ENCODE results near the gene BCL6B. TPM values are rescaled to one million over a fixed set of nuclear protein-coding genes. Genes with fewer than 3 reads are reported as not detected.

The BCL6B gene
- total RNA-seq, 1 experiment from 2014 or later = 0.57 TPM

DNA sequence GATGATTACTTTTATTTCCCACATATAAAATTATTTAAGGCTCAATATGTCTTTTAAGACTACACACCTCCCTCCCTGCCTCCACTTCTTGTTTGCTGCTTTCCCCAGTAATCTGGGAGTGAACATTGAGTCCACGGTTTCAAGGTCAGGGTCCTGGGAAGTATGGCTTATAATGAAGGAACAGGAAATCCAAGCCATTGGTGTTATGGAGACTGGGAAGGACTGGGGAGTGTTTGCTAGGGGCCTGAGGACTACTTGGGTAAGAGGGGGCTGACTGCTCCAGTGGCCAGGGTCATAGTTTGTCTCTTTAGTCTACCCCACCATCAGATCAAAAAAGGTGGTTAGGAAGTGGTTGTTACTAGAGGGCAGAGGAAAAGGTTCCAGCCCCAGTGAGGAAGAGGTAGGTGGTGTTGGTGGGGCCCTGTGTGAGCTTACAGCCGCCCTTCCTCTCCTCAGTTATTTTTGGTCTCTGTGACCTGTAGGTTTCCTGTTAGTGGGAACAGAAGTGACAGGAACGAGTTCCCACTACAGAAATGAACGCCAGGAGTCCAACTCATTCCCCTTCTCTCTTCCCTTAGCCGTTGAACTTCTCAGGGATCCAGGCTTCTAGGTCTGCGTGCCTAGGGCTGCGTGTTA is 12.2 kb downstream of the BCL6B start:
- Histone ChIP-seq H2AFZ (ENCODE audit: low read depth, low read length, poor library complexity, severe bottlenecking) (no peak overlapping the region), H3K9me3 (ENCODE audit: control insufficient read depth in 1 of 2, insufficient read depth in 1 of 2, low read depth in 1 of 2, low read length in 2 of 2) (no peaks in the 10 kb centered on the region), H4K20me1 (ENCODE audit: insufficient read depth) (no peaks in the 10 kb centered on the region), H3K9ac (ENCODE audit: low read length) (peak overlapping the region; percentile 75), H3K9me2 (ENCODE audit: insufficient read depth) (no peaks in the 10 kb centered on the region), H3K27me3 (ENCODE audit: insufficient read depth, low read length) (no peaks in the 10 kb centered on the region), H3K27ac (ENCODE audit: low read depth, low read length) (peak overlapping the region; percentile 99), H3K4me1 (ENCODE audit: control insufficient read depth in 1 of 2, insufficient read depth in 2 of 2, low read length in 2 of 2) (peaks cover 4 to 25% of the 10 kb centered on the region in 2 experiments), H3K4me3 (replicated peaks in 1 of 2; ENCODE audit: low read depth in 1 of 2, low read length in 2 of 2) (peak overlapping the region; percentile 60 to 78), H3K4me2 (ENCODE audit: low read length) (peak overlapping the region; percentile 92), H3K36me3 (ENCODE audit: control insufficient read depth in 1 of 2, insufficient read depth in 2 of 2, low read length in 2 of 2) (no peaks in the 10 kb centered on the region), H3K79me2 (ENCODE audit: insufficient read depth, low read length) (0 out of 2 replicates have a peak, but pooled peaks cover 4% of the 10 kb centered on the region)
- ChIA-PET RAD21 (ENCODE audit: low non-redundant PET in 1 of 2, low total read pairs in 2 of 2, uncharacterized antibody in 2 of 2, unreplicated experiment in 2 of 2) (interaction anchor here in 1 of 2 experiments (0.5 to 1.0 kb wide), 2 partner anchors 10 to 368 kb away, joined by 3 read pairs; no protein-coding TSS in a partner anchor), CTCF (interaction anchor here (0.9 to 1.7 kb wide), 10 partner anchors 10 to 192 kb away, joined by 3 to 26 read pairs (median 5); no protein-coding TSS in a partner anchor), POLR2A (interaction anchor here (0.7 to 1.2 kb wide), 6 partner anchors 11 to 366 kb away, joined by 3 to 8 read pairs (median 4); partner anchors contain the start of gene RNASEK)
- DNase-seq (ENCODE audit: low read depth, low spot score) = no peak
- peak; percentile 23 for ATAC-seq
- intact Hi-C loops (cut with micrococcal nuclease) = no loop called here
- TF ChIP-seq POLR2AphosphoS5 (IDR thresholded peaks at IDR 0.05; ENCODE audit: low read depth, low read length) = peak; percentile 8; the same call in 1 of the 2 replicates
- TF ChIP-seq EGR1 (IDR thresholded peaks at IDR 0.05; ENCODE audit: low read depth) = no peak
- TSS peak; percentile 97 for BruUV-seq (replicated peaks)

DNA sequence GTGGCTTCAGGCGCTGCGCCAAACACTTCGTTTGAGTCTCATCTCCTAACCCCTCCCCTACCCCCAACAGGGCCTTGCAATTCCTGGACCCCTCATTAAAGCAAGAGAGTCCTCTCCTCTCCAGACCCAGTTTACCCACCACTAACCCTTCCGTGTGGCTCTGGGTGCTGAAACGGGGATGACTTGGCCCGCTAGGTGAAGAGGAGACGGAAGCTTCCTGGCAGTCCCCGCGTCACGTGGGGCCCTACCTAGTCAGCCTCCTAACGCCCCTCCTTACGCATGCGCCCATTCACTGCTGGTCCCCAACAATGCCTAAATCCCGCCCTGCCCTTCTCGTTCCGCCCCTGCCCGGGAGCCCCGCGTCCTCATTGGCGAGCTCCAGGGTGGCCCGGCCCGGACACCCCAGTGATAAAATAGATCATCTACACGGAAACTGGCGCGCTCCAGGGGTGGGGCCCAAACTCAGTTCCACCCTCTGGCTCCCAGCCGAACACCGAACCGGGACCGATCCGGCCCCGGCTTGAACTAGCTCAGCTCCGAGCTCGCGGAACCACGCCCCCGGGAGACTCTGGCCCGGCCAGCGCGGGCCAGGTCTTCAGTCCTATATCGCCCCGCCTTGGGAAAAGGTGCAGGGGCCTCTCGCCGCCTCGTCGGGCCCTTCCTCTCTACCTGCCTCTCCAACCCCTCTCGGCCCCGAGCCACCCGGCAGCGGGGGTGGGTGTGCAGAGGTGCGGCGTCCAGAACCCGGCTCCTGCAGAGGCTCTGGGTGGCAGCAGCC is 12.9 kb downstream of the BCL6B start, which contains the start of gene SLC16A13:
Gene SLC16A13 (plus strand): TSS at position 425 of the 778 bp plus-strand sequence. CDS start 368 bp downstream, outside the sequence.
- CTCF ChIA-PET = interaction anchor here (0.9 to 1.7 kb wide), 10 partner anchors 10 to 193 kb away, joined by 3 to 26 read pairs (median 5); no protein-coding TSS in a partner anchor
- POLR2A ChIA-PET = interaction anchor here (0.7 to 1.2 kb wide), 6 partner anchors 10 to 366 kb away, joined by 3 to 8 read pairs (median 4); partner anchors contain the start of gene RNASEK
- Histone ChIP-seq H3K4me3 (replicated peaks in 1 of 2; ENCODE audit: low read depth in 1 of 2, low read length in 2 of 2) (peak within 1 kb of the TSS; percentile 60 to 78), H3K9me2 (ENCODE audit: insufficient read depth) (no peaks in the 10 kb centered on the region), H3K36me3 (ENCODE audit: control insufficient read depth in 1 of 2, insufficient read depth in 2 of 2, low read length in 2 of 2) (no peaks in the 10 kb centered on the region), H3K79me2 (ENCODE audit: insufficient read depth, low read length) (0 out of 2 replicates have a peak, but pooled peaks cover 4% of the 10 kb centered on the region), H3K27me3 (ENCODE audit: insufficient read depth, low read length) (no peaks in the 10 kb centered on the region), H3K9ac (ENCODE audit: low read length) (peak within 1 kb of the TSS; percentile 75), H3K4me1 (ENCODE audit: control insufficient read depth in 1 of 2, insufficient read depth in 2 of 2, low read length in 2 of 2) (peaks cover 4 to 25% of the 10 kb centered on the region in 2 experiments), H3K27ac (ENCODE audit: low read depth, low read length) (peak within 1 kb of the TSS; percentile 99), H3K9me3 (ENCODE audit: control insufficient read depth in 1 of 2, insufficient read depth in 1 of 2, low read depth in 1 of 2, low read length in 2 of 2) (no peaks in the 10 kb centered on the region), H4K20me1 (ENCODE audit: insufficient read depth) (no peaks in the 10 kb centered on the region), H3K4me2 (ENCODE audit: low read length) (peak within 1 kb of the TSS; percentile 92), H2AFZ (ENCODE audit: low read depth, low read length, poor library complexity, severe bottlenecking) (no peak within 1 kb of the TSS)
- no TSS peak for BruUV-seq (replicated peaks)
- intact Hi-C loops (cut with micrococcal nuclease) = no loop called here
- DNase-seq (ENCODE audit: low read depth, low spot score) = peak; percentile 94
- TF ChIP-seq ZNF274 (IDR thresholded peaks at IDR 0.05; ENCODE audit: low read depth, low read length) (no peak), SIN3A (IDR thresholded peaks at IDR 0.05; ENCODE audit: low read depth) (peak; percentile 86), FOSL1 (IDR thresholded peaks at IDR 0.05; ENCODE audit: low read depth) (no peak), POLR2A (IDR thresholded peaks at IDR 0.05; ENCODE audit: borderline replicate concordance, extremely low read depth, insufficient read depth, insufficient read length) (peak; percentile 89), YY1 (IDR thresholded peaks at IDR 0.05; ENCODE audit: extremely low read depth, insufficient replicate concordance, low read depth, low read length) (peak; percentile 22), POLR2AphosphoS5 (IDR thresholded peaks at IDR 0.05; ENCODE audit: low read depth, low read length) (peak; percentile 94), EGR1 (IDR thresholded peaks at IDR 0.05; ENCODE audit: low read depth) (no peak)
- TF ChIP-seq, protein P1, sequence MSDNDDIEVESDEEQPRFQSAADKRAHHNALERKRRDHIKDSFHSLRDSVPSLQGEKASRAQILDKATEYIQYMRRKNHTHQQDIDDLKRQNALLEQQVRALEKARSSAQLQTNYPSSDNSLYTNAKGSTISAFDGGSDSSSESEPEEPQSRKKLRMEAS (IDR thresholded peaks at IDR 0.05) = peak; percentile 86
- peak; percentile 96 for ATAC-seq
- RAD21 ChIA-PET (ENCODE audit: low non-redundant PET in 1 of 2, low total read pairs in 2 of 2, uncharacterized antibody in 2 of 2, unreplicated experiment in 2 of 2) = interaction anchor here (0.6 to 1.0 kb wide), 3 partner anchors 10 to 130 kb away, joined by 3 to 4 read pairs (median 3); no protein-coding TSS in a partner anchor
